Measurements from ENCODE around the gene BRAP. TPM values are rescaled to one million over a fixed set of nuclear protein-coding genes. Genes with fewer than 3 reads are reported as not detected.
"Not testable (repeated sequence)": the region's sequence is repeated elsewhere in the genome, so short reads cannot be mapped to it uniquely, and the experiment has no call there.

The BRAP gene
- total RNA-seq, 4 donors from 2014 or later: 15.8 to 21.8 (median 19.3) TPM

DNA sequence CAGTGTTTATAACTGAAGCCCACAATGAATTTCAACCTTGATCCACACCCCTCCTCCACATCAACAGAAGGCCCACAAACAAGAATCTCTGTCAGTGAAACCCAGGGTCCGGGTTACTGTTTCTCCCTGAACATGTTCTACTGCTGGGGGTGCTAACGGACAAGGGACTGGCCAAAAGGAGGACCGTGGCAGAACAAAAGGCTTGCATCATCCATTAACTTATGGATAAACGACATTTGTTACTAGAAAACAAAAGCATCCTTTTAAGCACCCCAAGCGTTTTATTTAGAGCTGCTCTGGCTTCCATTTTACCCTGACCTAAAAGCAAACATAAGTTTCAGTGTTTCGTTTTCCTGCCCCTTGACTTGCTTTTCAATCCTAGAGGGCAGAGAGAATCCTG lies 32.2 kb downstream of the BRAP start:
- H3K9me3 ChIP-seq: no peaks in the 10 kb centered on the region
- no peak overlapping the region for H3K4me3 ChIP-seq
- no peak overlapping the region for H3K27ac ChIP-seq
- H3K27me3 ChIP-seq: no peaks in the 10 kb centered on the region
- TF ChIP-seq, protein P1, sequence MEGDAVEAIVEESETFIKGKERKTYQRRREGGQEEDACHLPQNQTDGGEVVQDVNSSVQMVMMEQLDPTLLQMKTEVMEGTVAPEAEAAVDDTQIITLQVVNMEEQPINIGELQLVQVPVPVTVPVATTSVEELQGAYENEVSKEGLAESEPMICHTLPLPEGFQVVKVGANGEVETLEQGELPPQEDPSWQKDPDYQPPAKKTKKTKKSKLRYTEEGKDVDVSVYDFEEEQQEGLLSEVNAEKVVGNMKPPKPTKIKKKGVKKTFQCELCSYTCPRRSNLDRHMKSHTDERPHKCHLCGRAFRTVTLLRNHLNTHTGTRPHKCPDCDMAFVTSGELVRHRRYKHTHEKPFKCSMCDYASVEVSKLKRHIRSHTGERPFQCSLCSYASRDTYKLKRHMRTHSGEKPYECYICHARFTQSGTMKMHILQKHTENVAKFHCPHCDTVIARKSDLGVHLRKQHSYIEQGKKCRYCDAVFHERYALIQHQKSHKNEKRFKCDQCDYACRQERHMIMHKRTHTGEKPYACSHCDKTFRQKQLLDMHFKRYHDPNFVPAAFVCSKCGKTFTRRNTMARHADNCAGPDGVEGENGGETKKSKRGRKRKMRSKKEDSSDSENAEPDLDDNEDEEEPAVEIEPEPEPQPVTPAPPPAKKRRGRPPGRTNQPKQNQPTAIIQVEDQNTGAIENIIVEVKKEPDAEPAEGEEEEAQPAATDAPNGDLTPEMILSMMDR (IDR thresholded peaks at IDR 0.05): no peak
- TF ChIP-seq POLR2A (IDR thresholded peaks at IDR 0.05) (no peak), EP300 (IDR thresholded peaks at IDR 0.05) (no peak), POLR2AphosphoS5 (IDR thresholded peaks at IDR 0.05) (no peak)
- H3K4me1 ChIP-seq: no peaks in the 10 kb centered on the region
- no peak for DNase-seq (ENCODE audit: low spot score in 2 of 2)
- peaks cover 98% of the 10 kb centered on the region for H3K36me3 ChIP-seq
- WGBS: 90% methylated on average over 6 of the region's 6 CpGs

DNA sequence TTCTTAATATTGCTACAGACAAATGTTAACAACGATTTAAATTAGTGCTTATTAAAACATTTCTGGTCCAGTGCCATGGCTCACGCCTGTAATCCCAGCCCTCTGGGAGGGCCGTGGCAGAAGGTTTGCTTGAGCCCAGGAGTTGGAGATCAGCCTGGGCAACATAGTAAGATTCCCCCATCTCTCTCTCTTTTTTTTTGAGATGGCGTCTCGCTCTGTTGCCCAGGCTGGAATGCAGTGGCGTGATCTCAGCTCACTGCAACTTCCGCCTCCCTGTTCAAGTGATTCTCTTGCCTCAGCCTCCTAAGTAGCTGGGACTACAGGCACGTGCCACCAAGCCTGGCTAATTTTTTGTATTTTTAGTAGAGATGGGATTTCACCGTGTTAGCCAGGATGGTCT lies 33.2 kb downstream of the BRAP start:
- not testable (repeated sequence) for H3K4me3 ChIP-seq; H3K27ac ChIP-seq; H3K9me3 ChIP-seq; H3K27me3 ChIP-seq; H3K4me1 ChIP-seq; DNase-seq (ENCODE audit: low spot score in 2 of 2)
- peaks cover 100% of the 10 kb centered on the region for H3K36me3 ChIP-seq
- WGBS: 90% methylated on average over 9 of the region's 9 CpGs

DNA sequence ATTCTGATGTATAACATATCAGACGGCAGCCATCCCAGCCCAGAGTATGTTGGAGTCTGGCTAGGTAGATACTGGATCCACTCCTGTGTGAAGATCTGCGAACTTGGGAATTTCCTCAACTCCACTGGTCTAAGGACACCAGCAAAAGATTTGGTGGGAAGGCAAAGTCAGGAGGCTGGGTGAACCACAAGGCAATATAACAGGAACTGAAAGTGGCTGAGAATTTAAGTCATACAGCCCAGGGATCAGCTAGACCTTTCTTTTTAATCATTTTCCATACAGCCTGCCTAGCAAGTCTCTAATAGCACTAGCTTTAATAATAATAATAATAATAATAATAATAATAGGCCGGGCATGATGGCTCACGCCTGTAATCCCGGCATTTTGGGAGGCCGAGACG lies 34.8 kb downstream of the BRAP start:
- no peak overlapping the region for H3K27ac ChIP-seq
- TF ChIP-seq EP300 (IDR thresholded peaks at IDR 0.05) (no peak), POLR2AphosphoS5 (IDR thresholded peaks at IDR 0.05) (no peak), POLR2A (IDR thresholded peaks at IDR 0.05) (no peak)
- TF ChIP-seq, protein P1 (IDR thresholded peaks at IDR 0.05): no peak
- no peaks in the 10 kb centered on the region for H3K9me3 ChIP-seq
- H3K4me3 ChIP-seq: no peak overlapping the region
- H3K36me3 ChIP-seq: peaks cover 100% of the 10 kb centered on the region
- no peaks in the 10 kb centered on the region for H3K27me3 ChIP-seq
- 90% methylated on average over 7 of the region's 7 CpGs for WGBS
- DNase-seq (ENCODE audit: low spot score in 2 of 2): no peak
- no peaks in the 10 kb centered on the region for H3K4me1 ChIP-seq

DNA sequence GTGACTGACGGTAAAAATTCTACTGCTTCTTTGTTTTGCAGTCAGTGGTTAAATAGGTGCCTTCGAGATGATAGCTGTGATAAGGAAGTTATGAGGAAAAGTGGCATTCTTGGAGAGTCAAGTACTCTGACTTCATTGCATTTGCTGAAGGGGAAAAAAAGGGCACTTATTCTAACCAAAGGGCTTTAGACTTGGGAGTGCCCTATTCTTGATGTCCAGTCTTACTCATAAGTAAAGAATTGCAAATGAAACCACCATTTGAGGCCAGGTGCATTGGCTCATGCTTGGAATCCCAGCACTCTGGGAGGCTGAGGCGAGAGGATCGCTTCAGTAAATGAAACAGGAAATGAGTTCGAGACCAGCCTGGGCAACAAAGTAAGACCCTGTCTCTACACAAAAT lies 40.3 kb downstream of the BRAP start:
- WGBS: 94% methylated on average over 5 of the region's 5 CpGs
- Histone ChIP-seq H3K27ac (no peak overlapping the region), H3K9me3 (no peaks in the 10 kb centered on the region), H3K4me3 (no peak overlapping the region), H3K4me1 (peaks cover 6% of the 10 kb centered on the region), H3K36me3 (peaks cover 82% of the 10 kb centered on the region), H3K27me3 (no peaks in the 10 kb centered on the region)
- DNase-seq (ENCODE audit: low spot score in 2 of 2): no peak
- TF ChIP-seq EP300 (IDR thresholded peaks at IDR 0.05): no peak

DNA sequence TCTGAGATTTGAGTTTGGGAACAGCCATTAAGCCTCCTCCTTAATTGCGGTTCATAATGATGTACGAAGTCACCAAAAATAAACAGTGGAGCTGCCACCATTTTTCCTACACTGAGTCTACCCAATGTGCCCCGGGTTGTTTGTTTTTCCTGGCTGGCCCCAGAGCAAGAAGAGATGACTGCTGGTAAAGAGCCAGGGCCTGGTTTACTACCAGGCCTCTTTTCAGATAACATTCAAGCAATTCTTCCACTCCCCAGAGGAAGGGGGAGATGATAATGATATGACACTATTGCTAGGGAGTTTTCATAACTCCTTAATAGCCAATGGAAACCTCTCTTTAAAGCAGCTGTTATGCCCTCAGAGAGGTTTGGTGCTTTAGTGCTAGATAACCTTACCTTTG lies 42.3 kb downstream of the BRAP start:
- H3K4me1 ChIP-seq: peaks cover 6% of the 10 kb centered on the region
- peaks cover 62% of the 10 kb centered on the region for H3K36me3 ChIP-seq
- DNase-seq (ENCODE audit: low spot score in 2 of 2): no peak
- no peaks in the 10 kb centered on the region for H3K27me3 ChIP-seq
- 73% methylated on average over 3 of the region's 3 CpGs for WGBS
- no peak overlapping the region for H3K27ac ChIP-seq
- TF ChIP-seq, protein P1 (IDR thresholded peaks at IDR 0.05): no peak
- TF ChIP-seq POLR2A (IDR thresholded peaks at IDR 0.05) (no peak), POLR2AphosphoS5 (IDR thresholded peaks at IDR 0.05) (no peak), EP300 (IDR thresholded peaks at IDR 0.05) (no peak)
- no peaks in the 10 kb centered on the region for H3K9me3 ChIP-seq
- no peak overlapping the region for H3K4me3 ChIP-seq

DNA sequence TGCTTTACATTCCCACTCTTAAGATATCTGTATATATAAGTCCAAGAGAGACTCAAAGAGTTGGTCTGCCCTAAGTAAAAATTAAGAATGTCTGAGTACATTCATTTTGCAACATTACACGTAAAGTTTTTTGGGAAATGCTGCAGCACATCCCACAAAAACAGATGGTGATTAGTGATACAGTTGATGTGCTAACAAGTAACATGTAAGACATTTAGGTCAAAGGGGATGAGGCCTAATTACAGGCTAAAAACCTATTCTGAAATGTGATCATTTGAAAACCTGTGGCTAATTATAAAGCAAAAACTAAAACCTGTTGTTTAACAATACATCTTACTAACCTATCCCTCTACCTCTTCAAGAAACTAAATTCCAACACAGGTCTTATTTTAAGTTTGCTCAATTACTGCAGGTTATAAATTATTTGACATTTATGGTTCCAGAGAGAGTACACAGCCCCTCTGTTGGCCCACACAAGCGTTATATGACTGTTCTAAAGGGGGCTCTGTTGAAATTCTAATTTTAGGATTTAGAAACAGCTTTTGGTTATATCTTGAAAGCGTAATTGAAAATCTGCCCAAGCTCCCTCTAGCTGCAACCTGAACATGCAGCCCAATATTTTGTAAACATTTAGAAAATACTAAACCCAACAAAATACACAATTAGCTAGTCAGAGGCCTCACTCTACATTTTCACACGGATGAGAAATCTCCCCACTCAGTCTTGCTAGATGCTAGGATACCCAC lies 42.9 kb downstream of the BRAP start:
- 60% methylated on average over 4 of the region's 4 CpGs for WGBS
- TF ChIP-seq POLR2AphosphoS5 (IDR thresholded peaks at IDR 0.05) (no peak), POLR2A (IDR thresholded peaks at IDR 0.05) (no peak), EP300 (IDR thresholded peaks at IDR 0.05) (no peak)
- TF ChIP-seq, protein P1 (IDR thresholded peaks at IDR 0.05): no peak
- H3K9me3 ChIP-seq: no peaks in the 10 kb centered on the region

More for the DNA sequence above, 42.9 kb downstream of the BRAP start:
- no peak for DNase-seq (ENCODE audit: low spot score in 2 of 2)
- no peak overlapping the region for H3K4me3 ChIP-seq
- H3K36me3 ChIP-seq: peaks cover 56% of the 10 kb centered on the region
- no peak overlapping the region for H3K27ac ChIP-seq
- no peaks in the 10 kb centered on the region for H3K27me3 ChIP-seq
- H3K4me1 ChIP-seq: peaks cover 6% of the 10 kb centered on the region
